ENCODE measurements around the gene MLLT6.
A peak's percentile ranks its signal among the peaks of the same experiment; 100 is the strongest.
"Not testable (repeated sequence)": the region's sequence is repeated elsewhere in the genome, so short reads cannot be mapped to it uniquely, and the experiment has no call there.

MLLT6 gene

DNA sequence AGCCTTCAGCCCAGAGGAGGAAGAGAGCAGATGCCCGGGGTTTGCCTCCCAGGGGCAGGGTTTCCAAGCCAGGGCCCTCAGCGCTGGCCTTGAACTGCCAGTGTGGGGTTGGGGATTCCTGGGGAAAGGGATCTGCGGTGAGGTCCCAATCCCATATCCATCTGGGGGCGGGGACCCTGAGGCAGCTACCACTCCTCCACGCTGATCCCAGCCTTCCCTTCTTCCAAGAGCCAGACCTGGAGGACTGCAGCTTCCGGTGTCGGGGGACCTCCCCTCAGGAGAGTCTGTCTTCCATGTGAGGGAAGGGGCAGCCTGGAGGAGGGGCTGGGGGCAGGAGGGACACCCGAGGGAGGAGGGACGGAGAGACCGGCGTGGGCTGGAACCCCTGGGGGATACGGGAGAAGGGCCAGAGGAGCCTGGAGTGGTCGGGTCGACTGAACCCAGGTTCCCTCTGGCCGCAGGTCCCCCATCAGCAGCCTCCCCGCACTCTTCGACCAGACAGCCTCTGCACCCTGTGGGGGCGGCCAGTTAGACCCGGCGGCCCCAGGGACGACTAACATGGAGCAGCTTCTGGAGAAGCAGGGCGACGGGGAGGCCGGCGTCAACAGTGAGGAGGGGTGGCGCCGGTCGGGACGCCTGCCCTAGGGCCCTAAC, 14.3 kb downstream of the MLLT6 start:
- in situ Hi-C loops (cut with MboI; ENCODE audit: low pct_unique_long_range_greater_than_20kb, low sequenced_read_pairs): no loop called here
- no peak for DNase-seq

DNA sequence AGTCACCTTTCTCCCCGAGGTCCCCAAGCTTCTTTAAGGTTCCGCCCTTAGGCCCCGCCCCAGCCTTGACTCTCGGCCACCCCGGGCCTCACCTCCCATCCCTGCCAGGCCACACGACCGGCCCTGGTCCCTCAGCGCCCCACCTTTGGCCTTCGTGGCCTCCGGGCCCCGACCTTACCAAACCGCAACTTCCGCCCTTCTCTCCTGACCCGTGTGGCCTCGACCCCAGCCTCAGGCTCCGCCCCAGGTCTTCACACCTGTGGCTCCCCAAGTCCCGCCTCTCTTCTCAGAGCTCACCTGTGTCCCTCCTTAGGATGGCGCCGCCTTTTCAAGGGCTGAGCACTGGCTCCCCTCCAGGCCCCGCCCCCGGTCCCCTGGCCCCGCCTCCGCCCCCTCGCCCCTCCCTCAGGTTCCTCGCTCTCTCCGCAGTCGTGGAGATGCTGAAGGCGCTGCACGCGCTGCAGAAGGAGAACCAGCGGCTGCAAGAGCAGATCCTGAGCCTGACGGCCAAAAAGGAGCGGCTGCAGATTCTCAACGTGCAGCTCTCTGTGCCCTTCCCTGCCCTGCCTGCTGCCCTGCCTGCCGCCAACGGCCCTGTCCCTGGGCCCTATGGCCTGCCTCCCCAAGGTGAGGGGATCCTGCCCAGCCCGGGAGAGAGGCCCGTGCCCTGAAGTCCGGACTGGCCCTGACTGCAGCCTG, 15.0 kb downstream of the MLLT6 start:
- DNase-seq: no peak
- in situ Hi-C loops (cut with MboI; ENCODE audit: low pct_unique_long_range_greater_than_20kb, low sequenced_read_pairs): no loop called here

DNA sequence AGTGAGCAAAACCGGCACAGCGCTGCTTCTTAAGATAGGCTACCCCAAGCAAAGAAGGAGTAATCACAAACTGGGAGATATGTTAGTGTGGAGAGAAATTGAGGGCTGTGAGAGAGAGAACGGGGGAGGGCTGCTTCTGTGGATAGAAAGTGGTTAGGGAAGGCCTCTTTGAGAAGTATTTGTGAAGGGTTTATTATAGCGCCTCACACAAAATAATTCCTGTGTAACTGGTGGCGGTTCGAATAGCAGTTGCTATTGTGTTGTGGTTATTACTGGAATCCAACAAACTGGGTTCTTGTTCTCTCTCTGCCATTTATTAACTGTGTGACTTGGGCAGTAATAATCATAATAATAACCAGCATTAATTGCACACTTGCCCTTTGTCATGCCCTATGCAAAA, 15.9 kb downstream of the MLLT6 start:
- in situ Hi-C loops (cut with MboI; ENCODE audit: low pct_unique_long_range_greater_than_20kb, low sequenced_read_pairs): no loop called here
- no peak for DNase-seq

- in situ Hi-C loops (cut with MboI; ENCODE audit: low pct_unique_long_range_greater_than_20kb, low sequenced_read_pairs): no loop called here
- DNase-seq: no peak
These were observed 16.7 kb downstream of the MLLT6 start for GRCh38 chr17:38721802-38722201.

- DNase-seq: no peak
- in situ Hi-C loops (cut with MboI; ENCODE audit: low pct_unique_long_range_greater_than_20kb, low sequenced_read_pairs): no loop called here
These were observed 19.4 kb downstream of the MLLT6 start for GRCh38 chr17:38724337-38724988.

GRCh38 chr17:38725066-38725465, 20.0 kb downstream of the MLLT6 start:
- DNase-seq: no peak
- in situ Hi-C loops (cut with MboI; ENCODE audit: low pct_unique_long_range_greater_than_20kb, low sequenced_read_pairs): no loop called here

- DNase-seq; in situ Hi-C loops (cut with MboI; ENCODE audit: low pct_unique_long_range_greater_than_20kb, low sequenced_read_pairs): not testable (repeated sequence)
These were observed 21.1 kb downstream of the MLLT6 start for GRCh38 chr17:38726145-38726544.

GRCh38 chr17:38727736-38728135, 22.7 kb downstream of the MLLT6 start:
- no peak for DNase-seq
- in situ Hi-C loops (cut with MboI; ENCODE audit: low pct_unique_long_range_greater_than_20kb, low sequenced_read_pairs): no loop called here

- in situ Hi-C loops (cut with MboI; ENCODE audit: low pct_unique_long_range_greater_than_20kb, low sequenced_read_pairs): no loop called here
- DNase-seq: peak; percentile 60
These were observed 23.3 kb downstream of the MLLT6 start for GRCh38 chr17:38728290-38728831.

- in situ Hi-C loops (cut with MboI; ENCODE audit: low pct_unique_long_range_greater_than_20kb, low sequenced_read_pairs): no loop called here
- no peak for DNase-seq
These were observed 24.4 kb downstream of the MLLT6 start for GRCh38 chr17:38729368-38729885.

- in situ Hi-C loops (cut with MboI; ENCODE audit: low pct_unique_long_range_greater_than_20kb, low sequenced_read_pairs): loop anchor here (10.0 kb wide), 1 partner anchor 55 kb away; the partner anchor contains the start of gene EPOP
- DNase-seq: peak; percentile 80
These were observed 24.9 kb downstream of the MLLT6 start, which contains the start of gene CISD3 for GRCh38 chr17:38729886-38730525. Gene CISD3 (plus strand): TSS chr17:38730341. CDS start chr17:38730359, 18 bp downstream.

GRCh38 chr17:38730526-38731379, 25.7 kb downstream of the MLLT6 start:
- in situ Hi-C loops (cut with MboI; ENCODE audit: low pct_unique_long_range_greater_than_20kb, low sequenced_read_pairs): loop anchor here (10.0 kb wide), 1 partner anchor 56 kb away; the partner anchor contains the start of gene EPOP
- peak; percentile 63 for DNase-seq

DNA sequence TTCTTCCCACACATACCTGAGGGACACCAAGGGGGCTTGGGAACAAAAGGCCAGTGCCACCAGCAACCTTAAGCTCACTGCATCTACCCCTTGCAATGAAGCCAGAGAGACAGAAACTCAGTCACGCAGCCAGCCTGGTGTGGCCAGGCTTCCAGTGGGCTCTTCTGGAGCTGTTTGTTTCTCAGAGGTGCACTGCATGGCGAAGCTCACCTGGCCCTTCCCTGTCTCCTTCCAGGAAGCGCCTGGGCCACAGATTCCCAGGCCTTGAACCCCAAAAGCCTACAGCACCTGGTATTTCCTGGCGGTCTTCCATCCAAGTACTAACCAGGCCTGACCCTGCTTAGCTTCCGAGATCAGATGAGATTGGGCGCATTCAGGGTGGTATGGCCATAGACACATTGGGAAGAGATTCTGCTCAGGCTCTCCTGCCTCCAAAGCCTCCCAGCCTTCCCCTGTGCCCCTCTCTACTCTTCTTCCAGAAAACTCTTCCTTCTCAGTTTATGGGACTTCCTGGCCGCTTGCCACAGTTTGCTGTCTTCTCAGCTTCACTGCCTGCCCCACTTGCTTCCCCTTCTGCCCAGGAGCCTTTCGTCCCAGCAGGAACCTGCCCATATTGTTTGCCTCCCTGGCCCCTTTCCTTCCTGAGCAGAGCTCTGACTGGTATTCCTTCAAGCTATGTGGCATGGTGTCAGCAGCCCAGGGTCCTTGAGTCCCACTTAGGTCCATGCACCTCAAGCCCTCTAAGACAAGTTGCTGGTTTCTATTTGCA, 26.6 kb downstream of the MLLT6 start:
- DNase-seq: peak; percentile 57
- in situ Hi-C loops (cut with MboI; ENCODE audit: low pct_unique_long_range_greater_than_20kb, low sequenced_read_pairs): loop anchor here (10.0 kb wide), 1 partner anchor 57 kb away; the partner anchor contains the start of gene EPOP

- in situ Hi-C loops (cut with MboI; ENCODE audit: low pct_unique_long_range_greater_than_20kb, low sequenced_read_pairs): loop anchor here (10.0 kb wide), 1 partner anchor 58 kb away; the partner anchor contains the start of gene EPOP
- DNase-seq: no peak
These were observed 27.6 kb downstream of the MLLT6 start for GRCh38 chr17:38732376-38733281.

GRCh38 chr17:38733282-38733981, 28.4 kb downstream of the MLLT6 start:
- DNase-seq: no peak
- in situ Hi-C loops (cut with MboI; ENCODE audit: low pct_unique_long_range_greater_than_20kb, low sequenced_read_pairs): loop anchor here (10.0 kb wide), 1 partner anchor 59 kb away; the partner anchor contains the start of gene EPOP
